Psoas muscle (tissue), 8 donors: ENCODE results near the gene FOXE1. TPM values are rescaled to one million over a fixed set of nuclear protein-coding genes. Genes with fewer than 3 reads are reported as not detected.

Source experiments
- ATAC-seq, 4 donors: fragments of 200-7000 bp; cut with Tn5 transposase; one replicate each; pipeline ENCODE4 v1.9.1; 2020; ENCODE audit warnings: moderate library complexity in 3 of 4, mild to moderate bottlenecking in 2 of 4
- DNase-seq, 2 donors: peaks; one replicate each; pipeline ENCODE4 v3.0.0-alpha.2; 2020
- H3K27ac ChIP-seq: fragments of 200-600 bp; one replicate; pipeline ENCODE4 v1.8.0; 2022
- H3K27me3 ChIP-seq, 3 donors: fragments of 200-600 bp in 1 of 3; one replicate each; pipeline versions ENCODE4 v1.6.1 to v1.8.0; 2013 to 2022; ENCODE audit warnings: low read length in 2 of 3, mild to moderate bottlenecking in 2 of 3, moderate library complexity in 1 of 3; ENCODE audit not compliant: insufficient read depth in 3 of 3
- H3K36me3 ChIP-seq, 2 donors: fragments of 200-600 bp in 1 of 2; one replicate each; pipeline versions ENCODE4 v1.6.1 to v1.8.0; 2013 to 2022; ENCODE audit warnings: low read depth in 1 of 2, mild to moderate bottlenecking in 1 of 2, moderate library complexity in 1 of 2; ENCODE audit not compliant: insufficient read depth in 1 of 2
- H3K4me1 ChIP-seq: fragments of 200-600 bp; one replicate; pipeline ENCODE4 v1.8.0; 2022
- H3K4me3 ChIP-seq: fragments of 200-600 bp; one replicate; pipeline ENCODE4 v1.8.0; 2022; ENCODE audit warnings: mild to moderate bottlenecking
- H3K9me3 ChIP-seq: fragments of 200-600 bp; one replicate; pipeline ENCODE4 v1.8.0; 2022
- WGBS, 3 donors: extraction: QIAGEN DNeasy Blood & Tissue Kit; methylation state at CpG; one replicate each; pipeline versions ENCODE4 v1.1.6 to v1.1.7; 2013; 5-methylcytosine and 5-hydroxymethylcytosine counted together
- intact Hi-C, 2 donors: fragments of 100-400 bp; cut with DNase I; formaldehyde crosslinking; loops; one replicate each; pipeline versions ENCODE4 v1.11.0 to v1.14.2; 2022
- polyA plus RNA-seq, 3 donors: library from polyadenylated mRNA; stranded (reverse); fragments of 200-250 nt; gene quantifications; one replicate each; pipeline ENCODE4 v1.2.3, GENCODE V29; 2013
- total RNA-seq, 4 donors: library from RNA; stranded (reverse); fragmentation: NEBNext Ultra II Directional in 2 of 4; extraction: Animal tissue kit (Norgen Biotek cat#: 25700) in 2 of 4; gene quantifications; one replicate each; pipeline versions ENCODE4 v1.2.1 to v1.2.4, GENCODE V29; 2021 to 2023
- TF ChIP-seq, protein P1 (sequence below): fragments of 200-600 bp; IDR thresholded peaks from one replicate; pipeline ENCODE4 v1.8.0; 2022; ENCODE audit warnings: antibody characterized with exemption
- donor health status: healthy with polysubstance abuse.
- donor health status: DM: no; HTN: no; CAD: no; lungs with moderate emphysema.
- donor health status: Bipolar disorder and iron deficiency.
- donor health status: healthy.
- donor health status: DM: yes; HTN: yes; CAD: no.
- donor health status: DM: no; HTN: no; CAD: no.
- donor health status: DM: no; HTN: no; CAD: no.
- donor health status: DM: yes; HTN: yes; CAD: no.

FOXE1 gene
- total and polyA plus RNA-seq, 7 donors = not detected

DNA sequence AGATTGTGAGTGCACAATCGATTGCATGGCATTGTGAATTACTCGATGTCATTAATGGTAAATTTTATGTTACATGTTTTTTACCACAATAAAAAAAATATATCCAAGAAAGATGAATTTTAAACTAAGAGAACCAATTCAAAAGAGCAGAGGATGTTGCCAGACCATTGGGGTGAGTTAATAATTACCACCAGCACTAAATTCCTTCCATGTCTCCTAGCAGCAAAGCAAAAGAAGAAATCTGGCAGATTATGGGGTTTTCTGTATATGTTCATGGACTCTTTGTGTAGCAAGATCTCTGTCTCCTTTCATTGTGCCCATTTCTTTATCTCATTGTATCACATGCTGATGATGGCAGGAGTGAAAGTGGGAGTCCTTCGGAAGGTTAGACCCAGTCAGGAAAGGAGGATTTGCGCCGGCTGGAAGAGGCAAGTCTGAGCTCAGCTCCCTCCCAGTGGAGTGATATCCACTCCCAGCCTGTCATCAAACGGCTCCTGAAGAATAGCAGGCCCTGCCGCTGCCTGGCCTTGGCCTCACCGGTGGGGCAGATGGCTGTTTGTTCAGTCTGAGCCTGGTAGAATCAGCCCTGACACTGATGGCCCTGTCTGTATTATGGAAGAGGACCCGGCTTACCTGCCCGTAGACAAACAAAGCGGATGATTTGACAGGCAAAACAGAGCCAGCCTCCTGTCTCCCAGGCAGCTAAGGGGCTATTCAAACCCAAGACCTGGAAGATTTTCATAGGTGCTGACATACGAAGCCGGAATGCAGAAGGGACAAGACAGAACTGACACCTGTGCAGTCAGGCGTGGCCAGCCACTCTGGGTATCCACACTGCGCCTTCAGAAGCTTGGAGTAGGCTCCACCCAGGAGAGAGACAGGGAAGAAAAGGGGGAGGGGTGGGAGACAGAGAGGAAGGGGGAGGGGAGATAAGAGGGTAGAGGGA, 21.9 kb upstream of the FOXE1 start:
- peaks cover 0 to 2% (median 0%) of the 10 kb centered on the region in 3 donors for H3K27me3 ChIP-seq
- no peak overlapping the region for H3K27ac ChIP-seq
- TF ChIP-seq, protein P1, sequence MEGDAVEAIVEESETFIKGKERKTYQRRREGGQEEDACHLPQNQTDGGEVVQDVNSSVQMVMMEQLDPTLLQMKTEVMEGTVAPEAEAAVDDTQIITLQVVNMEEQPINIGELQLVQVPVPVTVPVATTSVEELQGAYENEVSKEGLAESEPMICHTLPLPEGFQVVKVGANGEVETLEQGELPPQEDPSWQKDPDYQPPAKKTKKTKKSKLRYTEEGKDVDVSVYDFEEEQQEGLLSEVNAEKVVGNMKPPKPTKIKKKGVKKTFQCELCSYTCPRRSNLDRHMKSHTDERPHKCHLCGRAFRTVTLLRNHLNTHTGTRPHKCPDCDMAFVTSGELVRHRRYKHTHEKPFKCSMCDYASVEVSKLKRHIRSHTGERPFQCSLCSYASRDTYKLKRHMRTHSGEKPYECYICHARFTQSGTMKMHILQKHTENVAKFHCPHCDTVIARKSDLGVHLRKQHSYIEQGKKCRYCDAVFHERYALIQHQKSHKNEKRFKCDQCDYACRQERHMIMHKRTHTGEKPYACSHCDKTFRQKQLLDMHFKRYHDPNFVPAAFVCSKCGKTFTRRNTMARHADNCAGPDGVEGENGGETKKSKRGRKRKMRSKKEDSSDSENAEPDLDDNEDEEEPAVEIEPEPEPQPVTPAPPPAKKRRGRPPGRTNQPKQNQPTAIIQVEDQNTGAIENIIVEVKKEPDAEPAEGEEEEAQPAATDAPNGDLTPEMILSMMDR = no peak
- 35 to 52% (median 40%) methylated on average over 15 of the region's 15 CpGs for WGBS, 3 donors
- no peak overlapping the region for H3K4me3 ChIP-seq
- DNase-seq (no peak), ATAC-seq (no peak)
- no peaks in the 10 kb centered on the region for H3K36me3 ChIP-seq
- H3K9me3 ChIP-seq = no peaks in the 10 kb centered on the region
- intact Hi-C loops = no loop called here
- no peaks in the 10 kb centered on the region for H3K4me1 ChIP-seq

DNA sequence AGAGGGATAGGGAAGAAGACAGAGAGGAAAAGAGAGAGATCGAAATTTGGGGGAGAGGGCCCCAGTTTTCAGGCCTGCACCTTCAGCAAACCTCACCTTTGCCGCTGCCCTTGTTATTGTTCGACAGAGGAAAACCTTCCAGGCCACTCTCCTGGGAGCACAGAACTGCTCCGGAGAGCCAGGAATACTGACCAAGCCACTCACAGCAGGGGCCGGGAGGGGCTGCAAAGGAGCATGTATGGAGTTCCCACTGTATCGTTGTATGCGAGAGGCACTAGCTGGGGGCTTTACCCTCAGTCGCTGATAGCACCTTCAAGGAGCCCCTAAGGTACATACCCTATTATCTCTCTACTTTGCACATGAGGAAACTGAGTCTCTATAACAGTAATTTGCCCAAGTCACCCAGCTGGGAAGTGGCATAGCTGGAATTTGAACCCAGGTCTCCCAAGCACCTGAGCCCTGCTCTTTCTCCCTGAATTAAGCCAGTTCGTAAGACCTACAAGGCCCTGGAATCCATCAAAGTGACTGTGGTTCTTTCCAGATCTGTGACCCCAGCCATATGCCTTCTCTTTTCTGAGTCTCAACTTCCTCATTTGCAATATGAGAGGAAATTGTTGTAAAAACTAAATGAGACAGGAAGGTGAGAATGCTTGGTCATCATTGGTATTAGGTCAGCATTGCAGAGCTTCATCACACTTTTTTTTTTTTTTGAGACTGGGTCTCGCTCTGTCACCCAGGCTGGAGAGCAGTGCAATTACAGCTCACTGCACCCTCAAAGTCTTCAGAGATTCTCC, 21.0 kb upstream of the FOXE1 start:
- no peaks in the 10 kb centered on the region for H3K36me3 ChIP-seq
- 41 to 52% (median 41%) methylated on average over 10 of the region's 10 CpGs for WGBS, 3 donors
- intact Hi-C loops = no loop called here

DNA sequence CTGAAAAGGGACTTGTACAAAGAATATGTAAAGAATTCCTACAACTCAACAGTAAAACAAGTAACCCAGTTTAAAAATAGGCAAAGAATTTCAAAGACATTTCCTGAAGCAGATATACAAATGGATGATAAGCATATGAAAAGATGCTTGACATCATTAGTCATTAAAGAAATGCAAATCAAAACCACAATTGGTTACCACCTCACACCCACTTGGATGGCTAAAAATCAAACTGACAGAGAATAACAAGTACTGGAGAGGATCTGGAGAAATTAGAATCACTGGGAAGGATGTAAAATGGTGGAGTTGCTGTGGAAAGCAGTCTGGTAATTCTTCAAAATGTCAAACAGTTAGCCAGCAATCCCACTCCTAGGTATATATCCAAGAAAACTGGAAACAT, 12.5 kb upstream of the FOXE1 start:
- TF ChIP-seq, protein P1 = no peak
- ATAC-seq (no peak), DNase-seq (no peak)
- intact Hi-C loops = no loop called here
- H3K36me3 ChIP-seq = no peaks in the 10 kb centered on the region
- H3K27me3 ChIP-seq = peaks cover 0 to 56% (median 7%) of the 10 kb centered on the region in 3 donors
- H3K4me1 ChIP-seq = no peaks in the 10 kb centered on the region
- H3K9me3 ChIP-seq = peaks cover 4% of the 10 kb centered on the region
- no peak overlapping the region for H3K27ac ChIP-seq
- no peak overlapping the region for H3K4me3 ChIP-seq

More for the DNA sequence above, 21.0 kb upstream of the FOXE1 start:
- H3K4me1 ChIP-seq = no peaks in the 10 kb centered on the region
- ATAC-seq (no peak), DNase-seq (no peak)
- H3K4me3 ChIP-seq = no peak overlapping the region
- H3K9me3 ChIP-seq = no peaks in the 10 kb centered on the region
- no peak overlapping the region for H3K27ac ChIP-seq
- peaks cover 0 to 2% (median 0%) of the 10 kb centered on the region in 3 donors for H3K27me3 ChIP-seq
- TF ChIP-seq, protein P1 = no peak

DNA sequence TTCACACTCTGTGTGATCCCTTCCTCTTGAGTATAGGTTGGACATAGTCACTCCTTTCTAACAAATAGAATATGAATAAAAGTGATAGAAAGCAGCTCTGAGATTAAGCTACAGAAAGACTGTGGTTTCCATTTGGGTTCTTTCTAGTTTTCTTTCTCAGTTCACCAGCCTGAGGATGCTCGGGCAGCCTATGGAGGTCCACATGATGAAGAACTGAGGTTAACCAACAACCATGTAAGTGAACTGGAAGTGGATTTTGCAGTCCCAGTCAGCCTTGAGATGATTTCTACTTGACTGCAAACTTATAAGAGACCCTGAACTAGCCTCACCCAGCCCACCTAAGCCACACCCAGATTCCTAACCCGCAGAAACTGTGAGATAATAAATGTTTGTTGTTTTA, 10.1 kb upstream of the FOXE1 start:
- no peak overlapping the region for H3K4me3 ChIP-seq
- ATAC-seq (no peak), DNase-seq (no peak)
- peaks cover 7 to 74% (median 13%) of the 10 kb centered on the region in 3 donors for H3K27me3 ChIP-seq
- H3K36me3 ChIP-seq = no peaks in the 10 kb centered on the region
- intact Hi-C loops = no loop called here
- WGBS, 3 donors = 79 to 83% (median 79%) methylated on average over 2 of the region's 2 CpGs
- TF ChIP-seq, protein P1 = no peak
- no peaks in the 10 kb centered on the region for H3K9me3 ChIP-seq
- H3K4me1 ChIP-seq = no peaks in the 10 kb centered on the region
- H3K27ac ChIP-seq = no peak overlapping the region
